Frontal cortex (tissue), 4 donors: ENCODE data around the gene PRRX1. TPM values are rescaled to one million over a fixed set of nuclear protein-coding genes. Genes with fewer than 3 reads are reported as not detected.

Source experiments
- DNase-seq, 2 donors: peaks; one replicate each; pipeline ENCODE4 v3.0.0; 2012; ENCODE audit warnings: low spot score in 2 of 2
- FAIRE-seq: peaks from 2 replicates; lab custom pipeline; 2012; peaks lifted over from hg19 to GRCh38; lab: Jason Lieb, UNC
- total RNA-seq: library from RNA; depleted of rRNA; stranded (reverse); fragments of >200 nt; gene quantifications from one replicate; pipeline ENCODE4 v1.2.3, GENCODE V29; 2014
- donor health status: control.
- donor health status: control.
- donor health status: control.

The PRRX1 gene
- total RNA-seq, 1 donor from 2014 or later: 6.5 TPM

- no peak for FAIRE-seq
- no peak for DNase-seq
Measured at GRCh38 chr1:170711682-170712081, 47.8 kb downstream of the PRRX1 start.

DNA sequence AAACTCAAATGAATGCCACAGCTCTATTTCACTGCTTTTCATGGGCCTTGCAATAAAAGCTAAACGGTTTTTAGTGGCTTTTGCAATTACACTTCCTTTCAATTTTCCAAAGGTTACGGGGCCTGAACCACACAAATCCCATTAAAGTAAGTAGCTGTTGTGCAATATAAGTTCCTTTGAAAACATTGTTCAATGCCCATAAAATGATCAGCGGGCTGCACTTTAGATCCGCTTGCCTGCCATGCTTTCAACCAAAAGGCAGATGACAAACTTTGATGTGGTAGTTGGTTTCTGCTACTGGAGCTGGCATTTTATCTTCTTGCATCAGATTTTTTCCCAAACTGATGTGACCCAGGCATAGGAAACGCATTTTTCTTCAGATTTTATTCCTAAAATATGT, 50.2 kb downstream of the PRRX1 start:
- no peak for FAIRE-seq
- no peak for DNase-seq

DNA sequence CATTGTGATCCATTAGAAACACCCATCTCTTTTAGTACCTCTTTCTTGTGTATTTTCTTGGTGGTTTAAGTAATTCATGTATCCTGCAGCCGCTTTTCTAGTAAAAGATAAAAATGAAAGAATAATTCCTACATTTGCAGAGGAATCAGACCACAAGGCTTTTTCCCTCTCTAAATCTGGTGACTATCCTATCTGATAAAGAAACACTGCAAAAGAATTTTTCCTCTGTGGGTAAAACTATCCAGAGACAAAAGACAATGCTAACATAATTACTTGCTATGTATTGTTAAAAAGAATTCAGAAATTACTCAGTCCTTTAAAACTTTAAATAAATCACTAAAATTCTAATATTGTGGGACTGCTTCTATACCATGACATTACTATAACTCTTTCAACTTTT, 51.0 kb downstream of the PRRX1 start:
- FAIRE-seq (no peak), DNase-seq (no peak)

- FAIRE-seq (no peak), DNase-seq (no peak)
Measured at GRCh38 chr1:170716835-170717429, 53.0 kb downstream of the PRRX1 start.

DNA sequence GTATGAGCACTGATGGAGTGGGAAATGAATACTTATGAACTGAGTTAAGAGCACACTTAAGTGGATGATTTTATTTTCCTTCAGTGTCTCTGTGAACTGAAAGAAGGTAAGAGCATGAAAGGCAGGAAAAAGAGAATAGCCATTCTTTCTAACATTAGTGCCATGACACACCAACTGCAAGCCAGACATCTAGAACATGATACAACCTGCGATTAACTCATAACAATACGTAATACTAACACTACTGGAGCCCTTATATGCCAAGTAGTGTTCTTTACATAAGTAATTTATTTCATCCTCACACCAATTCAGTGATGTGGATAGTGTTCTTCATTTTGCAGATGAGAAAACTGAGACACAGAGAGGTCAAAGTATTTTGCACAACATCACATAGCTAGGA, 56.7 kb downstream of the PRRX1 start:
- FAIRE-seq (no peak), DNase-seq (no peak)

- DNase-seq: no peak
- FAIRE-seq: no peak
Measured at GRCh38 chr1:170721621-170722020, 57.7 kb downstream of the PRRX1 start.

GRCh38 chr1:170723518-170723917, 59.6 kb downstream of the PRRX1 start:
- DNase-seq (no peak), FAIRE-seq (no peak)

DNA sequence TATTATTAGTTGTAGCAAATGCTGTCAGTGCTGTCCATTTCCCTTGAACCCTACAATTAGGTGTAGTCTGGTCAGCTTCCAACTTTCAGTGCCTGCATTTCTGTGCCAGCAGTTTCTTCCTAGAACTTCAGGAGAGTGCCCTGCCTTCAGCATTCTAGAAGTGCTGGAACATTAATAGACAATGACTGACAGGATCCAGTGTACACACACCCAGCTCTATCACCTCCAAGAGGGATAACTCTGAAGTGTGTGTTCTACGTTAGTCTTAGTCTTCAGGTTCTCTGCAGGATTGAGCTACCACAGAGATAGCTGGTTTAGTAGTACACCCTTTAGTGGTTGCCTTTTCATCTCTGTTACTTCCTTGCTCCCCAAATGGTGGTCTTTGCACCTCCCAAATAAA, 61.4 kb downstream of the PRRX1 start:
- DNase-seq: no peak
- no peak for FAIRE-seq

DNA sequence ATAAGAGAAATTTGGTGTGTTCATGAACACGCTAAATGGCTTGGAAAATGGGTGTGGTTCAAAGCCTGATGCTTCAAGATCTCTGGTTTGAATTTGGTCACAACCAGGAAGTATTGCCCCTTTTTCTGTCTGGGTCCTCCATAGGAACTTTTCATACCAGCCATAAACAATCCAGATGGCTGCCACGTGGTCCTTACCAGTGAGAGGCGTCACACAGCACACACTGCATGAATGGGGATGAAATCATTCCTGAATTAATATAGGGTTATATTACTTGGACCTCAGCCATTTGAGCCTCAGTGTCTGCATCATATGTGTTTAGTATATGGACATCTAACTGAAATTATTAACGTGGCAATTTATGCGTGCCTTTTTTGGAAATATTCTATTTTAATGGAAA, 64.0 kb downstream of the PRRX1 start:
- FAIRE-seq (no peak), DNase-seq (no peak)

- no peak for FAIRE-seq
Measured at GRCh38 chr1:170729225-170730002, 65.5 kb downstream of the PRRX1 start.

DNA sequence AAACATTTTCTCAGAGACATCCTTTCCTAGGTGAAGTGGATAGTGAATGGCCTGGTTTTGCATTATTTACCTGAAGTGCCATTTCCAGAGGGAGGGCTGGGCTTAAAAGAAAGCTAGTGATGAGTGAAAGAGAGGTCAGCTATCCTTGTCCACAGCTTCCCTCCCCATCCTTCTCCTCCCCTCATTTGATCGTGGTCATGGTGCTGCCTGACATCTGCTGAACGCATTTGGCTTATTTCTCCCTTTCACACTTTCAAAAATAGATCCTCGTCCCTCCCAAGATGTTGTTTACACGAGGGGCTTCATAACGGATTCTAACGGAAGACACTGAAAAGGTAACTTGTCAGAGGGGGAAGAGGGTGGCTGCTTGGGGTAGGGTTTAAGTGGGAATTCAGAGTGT, 66.1 kb downstream of the PRRX1 start:
- no peak for DNase-seq
- no peak for FAIRE-seq

More at GRCh38 chr1:170729225-170730002, 65.5 kb downstream of the PRRX1 start:
- DNase-seq: no peak

DNA sequence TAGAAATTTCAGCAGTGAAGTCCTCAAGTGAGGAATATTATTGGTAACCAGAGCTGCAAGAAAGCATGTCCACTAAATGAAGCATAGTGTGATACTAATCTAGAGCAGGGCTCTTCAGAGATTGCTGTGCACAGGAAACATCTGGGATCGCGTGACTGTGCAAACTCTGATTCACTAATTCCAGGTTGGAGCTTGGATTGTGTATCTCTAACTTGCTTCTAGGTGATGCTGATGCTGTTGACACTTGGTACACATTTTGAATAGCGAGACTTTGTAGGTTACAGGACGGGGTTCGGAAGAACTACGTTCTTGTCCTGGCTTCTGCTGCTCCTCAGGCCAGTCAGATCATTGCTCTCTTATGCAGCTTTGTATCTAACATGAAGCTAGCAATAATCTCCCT, 66.5 kb downstream of the PRRX1 start:
- no peak for FAIRE-seq

GRCh38 chr1:170731566-170732251, 67.8 kb downstream of the PRRX1 start:
- DNase-seq: no peak
- no peak for FAIRE-seq

More for the DNA sequence above, 66.5 kb downstream of the PRRX1 start:
- no peak for DNase-seq

GRCh38 chr1:170732252-170732588, 68.3 kb downstream of the PRRX1 start:
- DNase-seq: no peak
- no peak for FAIRE-seq

DNA sequence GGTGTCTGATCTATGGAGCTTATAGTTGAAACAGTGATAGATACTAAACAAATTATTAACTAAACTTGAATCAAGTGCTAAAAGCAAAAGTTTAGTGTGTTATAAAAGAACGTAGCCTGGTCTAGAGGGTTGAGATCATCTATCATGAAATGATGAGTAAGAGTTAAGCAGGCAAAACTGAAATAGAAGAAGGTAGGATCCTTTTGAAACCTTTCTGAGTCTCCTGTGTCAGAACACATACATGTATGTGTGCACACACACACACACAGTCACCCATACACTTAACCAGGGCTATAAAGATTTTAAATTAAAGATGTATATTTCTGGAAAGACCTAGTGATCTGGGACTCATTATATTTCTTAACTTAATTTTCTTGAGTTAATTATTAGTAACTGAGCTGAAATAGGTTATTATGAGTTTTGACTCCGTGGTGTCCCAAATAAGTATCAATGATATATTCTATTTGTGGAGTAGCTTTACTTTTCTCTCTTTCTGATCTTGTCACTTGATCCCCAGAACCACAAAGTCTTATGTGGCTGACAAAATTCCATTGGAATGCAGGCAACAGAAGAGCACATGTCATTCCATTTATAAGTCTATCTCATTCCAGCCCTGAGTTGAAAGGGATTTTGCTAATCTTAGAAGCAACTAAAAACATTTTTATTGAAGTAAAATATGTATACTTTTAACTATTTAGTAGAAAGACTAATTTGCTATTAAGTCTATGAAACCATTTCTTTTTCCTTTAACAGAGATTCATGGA, 70.7 kb downstream of the PRRX1 start:
- FAIRE-seq (no peak), DNase-seq (no peak)

GRCh38 chr1:170735366-170736263, 71.7 kb downstream of the PRRX1 start:
- no peak for FAIRE-seq
- DNase-seq: no peak

DNA sequence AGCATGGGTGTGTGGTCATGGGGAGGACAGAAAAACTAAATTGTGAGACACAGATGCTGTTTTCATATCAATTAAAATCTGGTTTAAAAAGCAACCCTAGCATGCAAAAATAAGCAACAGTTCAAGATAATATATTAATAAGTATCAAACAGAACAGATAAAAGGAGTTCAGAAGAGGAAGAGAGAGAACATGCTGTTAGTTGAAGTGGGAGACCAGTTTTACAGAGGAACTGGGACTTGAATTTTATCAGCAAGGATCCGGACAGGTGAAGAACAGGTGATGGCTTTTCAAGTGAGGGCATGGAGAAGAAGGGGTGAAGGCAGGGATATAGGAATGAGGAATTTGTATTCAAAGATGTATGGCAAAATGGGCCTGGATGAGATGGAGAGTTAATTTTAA, 75.9 kb downstream of the PRRX1 start:
- FAIRE-seq (no peak), DNase-seq (no peak)

DNA sequence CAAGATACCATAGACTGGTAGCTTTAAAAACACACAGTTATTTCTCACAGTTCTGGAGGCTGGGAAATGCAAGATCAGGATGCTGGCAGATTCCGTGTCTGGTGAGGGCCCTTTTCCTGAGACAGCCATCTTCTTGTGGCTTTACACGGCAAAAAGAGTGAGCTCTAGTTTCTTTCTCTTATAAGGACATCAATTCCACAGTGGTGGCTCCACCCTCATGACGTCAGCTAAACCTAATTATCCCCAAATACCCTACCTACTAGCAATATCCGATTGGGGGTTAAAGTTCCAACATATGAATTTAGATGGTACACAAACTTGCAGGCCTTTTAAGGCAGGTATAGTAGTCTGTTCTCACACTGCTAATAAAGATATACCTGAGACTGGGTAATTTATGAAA, 77.7 kb downstream of the PRRX1 start:
- DNase-seq: no peak
- no peak for FAIRE-seq

GRCh38 chr1:170742600-170742999, 78.7 kb downstream of the PRRX1 start:
- no peak for FAIRE-seq
- no peak for DNase-seq

DNA sequence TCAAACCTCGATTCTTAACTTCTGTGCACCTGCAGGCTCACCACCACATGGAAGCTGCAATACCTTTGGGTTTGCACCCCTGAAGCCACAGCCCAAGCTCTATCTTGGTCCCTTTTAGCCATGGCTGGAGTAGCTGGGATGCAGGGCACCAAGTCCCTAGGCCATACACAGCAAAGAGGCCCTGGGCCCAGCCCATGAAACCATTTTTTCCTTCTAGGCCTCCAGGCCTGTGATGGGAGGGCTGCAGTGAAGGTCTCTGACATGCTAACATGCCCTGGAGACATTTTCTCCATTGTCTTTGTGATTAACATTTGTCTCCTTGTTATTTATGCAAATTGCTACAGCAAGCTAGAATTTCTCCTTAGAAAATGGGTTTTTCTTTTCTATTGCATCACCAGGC, 79.2 kb downstream of the PRRX1 start:
- FAIRE-seq (no peak), DNase-seq (no peak)
